Smooth muscle cell of bladder (primary cell): Measurements from ENCODE around the gene ZNF445. TPM values are rescaled to one million over a fixed set of nuclear protein-coding genes. Genes with fewer than 3 reads are reported as not detected.

ENCODE experiments used
- total RNA-seq: library from RNA; depleted of rRNA; stranded (reverse); fragments of >200 nt; gene quantifications from 2 replicates; pipeline ENCODE4 v1.2.3, GENCODE V29; 2014

The ZNF445 gene
- 5.5 and 7.4 TPM in 2 replicates for total RNA-seq

GRCh38 chr3:44477312-44478030 lies at the start of gene ZNF445:
TSS of gene ZNF445 (minus strand) at chr3:44477670. CDS start at chr3:44455549, 22,121 bp downstream.

Other genes starting within 250 kb of the ZNF445 start
- not detected in 2 replicates for gene TOPAZ1, start 235.8 kb downstream of the ZNF445 start, total RNA-seq
- gene TCAIM, start 138.9 kb downstream of the ZNF445 start, total RNA-seq: 18.1 and 22.9 TPM in 2 replicates
- gene ZKSCAN7, start 77.5 kb upstream of the ZNF445 start, total RNA-seq: 7.8 and 9.4 TPM in 2 replicates
- gene ZNF660, start 107.3 kb upstream of the ZNF445 start, total RNA-seq: 2.1 and 2.6 TPM in 2 replicates
- gene ZNF197, start 147.4 kb upstream of the ZNF445 start, total RNA-seq: 16.6 and 17.5 TPM in 2 replicates
- gene ZNF35, start 171.1 kb upstream of the ZNF445 start, total RNA-seq: 9.5 and 11.0 TPM in 2 replicates
- 3.4 and 3.7 TPM in 2 replicates for gene ZNF502, start 235.0 kb upstream of the ZNF445 start, total RNA-seq